K562 treated with DMSO at 1 percent for 48 hours (cell line): ENCODE results near the gene THAP5. TPM values are rescaled to one million over a fixed set of nuclear protein-coding genes. Genes with fewer than 3 reads are reported as not detected.

Source experiments
- total RNA-seq: library from RNA; unstranded; fragments of 300-600 nt; gene quantifications from 2 replicates; pipeline ENCODE4 v1.2.3, GENCODE V29; 2022; ENCODE audit warnings: low replicate concordance; ENCODE audit errors: extremely low read depth

The THAP5 gene, protein sequence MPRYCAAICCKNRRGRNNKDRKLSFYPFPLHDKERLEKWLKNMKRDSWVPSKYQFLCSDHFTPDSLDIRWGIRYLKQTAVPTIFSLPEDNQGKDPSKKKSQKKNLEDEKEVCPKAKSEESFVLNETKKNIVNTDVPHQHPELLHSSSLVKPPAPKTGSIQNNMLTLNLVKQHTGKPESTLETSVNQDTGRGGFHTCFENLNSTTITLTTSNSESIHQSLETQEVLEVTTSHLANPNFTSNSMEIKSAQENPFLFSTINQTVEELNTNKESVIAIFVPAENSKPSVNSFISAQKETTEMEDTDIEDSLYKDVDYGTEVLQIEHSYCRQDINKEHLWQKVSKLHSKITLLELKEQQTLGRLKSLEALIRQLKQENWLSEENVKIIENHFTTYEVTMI
- not detected in 2 replicates for total RNA-seq

DNA sequence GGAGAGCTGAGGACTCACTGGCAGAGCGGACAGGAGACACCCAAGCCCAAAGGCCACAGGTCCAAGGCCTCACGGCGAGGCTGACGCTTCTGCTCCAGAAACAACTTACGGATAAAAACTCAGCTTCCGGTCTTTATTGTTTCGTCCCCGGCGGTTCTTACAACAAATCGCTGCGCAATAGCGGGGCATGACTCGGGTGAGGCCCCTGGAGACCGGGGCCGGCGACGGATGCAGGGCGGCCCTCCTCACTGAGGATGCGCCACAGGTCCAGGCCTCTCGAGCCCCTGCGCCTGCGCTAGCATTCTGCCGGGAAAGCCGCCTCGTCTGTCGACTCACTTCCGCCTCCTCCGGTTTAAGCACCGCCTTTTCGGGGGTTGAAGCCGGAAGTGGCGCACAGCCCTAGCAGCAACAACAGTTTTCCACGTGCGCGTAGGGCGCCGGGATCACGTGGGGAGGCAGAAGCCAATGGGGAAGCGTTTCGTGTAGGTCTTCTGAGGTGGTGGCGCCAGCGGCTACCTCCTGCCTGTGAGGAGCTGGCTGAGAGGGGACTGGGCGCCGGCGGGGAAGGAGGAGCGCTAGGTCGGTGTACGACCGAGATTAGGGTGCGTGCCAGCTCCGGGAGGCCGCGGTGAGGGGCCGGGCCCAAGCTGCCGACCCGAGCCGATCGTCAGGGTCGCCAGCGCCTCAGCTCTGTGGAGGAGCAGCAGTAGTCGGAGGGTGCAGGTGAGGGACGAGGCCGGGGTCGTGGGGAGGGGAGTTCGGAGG is at the start of gene THAP5, which contains the start of gene DNAJB9:
Gene THAP5, minus strand, starts transcription at position 326 of the 765 bp plus-strand sequence. Its CDS starts 137 bp downstream, at position 189.
Gene DNAJB9, plus strand, starts transcription at position 494 of the 765 bp plus-strand sequence. CDS start 1,853 bp downstream, outside the sequence.

DNA sequence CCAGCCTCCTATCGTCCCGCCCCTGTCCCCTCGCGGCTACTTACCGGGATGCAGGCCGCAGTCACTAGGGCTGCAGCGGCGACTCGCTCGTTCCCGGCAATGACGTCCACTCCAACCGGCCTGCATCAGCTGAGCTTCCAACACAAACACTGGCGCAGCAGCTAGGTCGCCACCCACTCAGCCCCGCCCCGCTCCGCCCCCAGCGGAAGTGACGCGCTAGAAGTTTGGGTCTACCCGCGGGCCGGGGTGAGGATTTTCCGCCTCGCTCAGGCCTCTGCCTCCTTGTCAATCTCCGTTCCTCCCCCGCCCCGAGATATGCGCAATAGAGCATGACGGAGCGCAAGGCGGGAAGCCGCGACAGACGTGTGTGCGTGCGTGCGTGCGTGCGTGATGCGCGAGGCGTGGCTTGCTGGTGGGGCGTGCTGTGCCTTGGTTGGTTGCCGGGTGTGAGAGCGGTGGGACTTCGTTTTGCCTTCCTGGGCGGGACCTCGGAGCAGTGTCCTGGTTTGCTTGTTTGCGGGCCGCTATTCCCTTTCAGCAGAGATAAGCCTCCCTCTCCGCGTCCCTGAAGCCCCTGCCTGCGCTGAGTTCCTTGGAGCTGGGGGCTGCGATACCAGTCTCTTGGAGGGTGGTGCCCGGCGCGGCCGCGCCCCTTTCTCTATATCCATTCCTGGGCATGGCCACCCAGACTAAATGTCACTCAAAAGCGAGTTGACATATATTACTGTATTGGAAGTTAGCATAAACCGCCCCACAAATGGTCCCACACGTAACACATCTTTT is 43.3 kb downstream of the THAP5 start, which contains the start of gene PNPLA8:
Gene PNPLA8, minus strand, starts transcription at position 151 of the 783 bp plus-strand sequence. CDS start 10,644 bp downstream, outside the sequence.

Other genes with a start within 250 kb of the THAP5 start
- gene NRCAM, start 113.3 kb downstream of the THAP5 start, total RNA-seq = not detected in 2 replicates
- gene PNPLA8, start 43.6 kb downstream of the THAP5 start, total RNA-seq = not detected in 2 replicates
- not detected in 2 replicates for gene DNAJB9, start 168 bp upstream of the THAP5 start, total RNA-seq